ENCODE data around the gene NOX1. TPM values are rescaled to one million over a fixed set of nuclear protein-coding genes. Genes with fewer than 3 reads are reported as not detected.
A peak's percentile ranks its signal among the peaks of the same experiment; 100 is the strongest.
"Not testable (repeated sequence)": the region's sequence is repeated elsewhere in the genome, so short reads cannot be mapped to it uniquely, and the experiment has no call there.

NOX1 gene
- polyA plus RNA-seq, 3 donors, result 0.50 to 0.71 (median 0.65) TPM

- DNase-seq, result peak; percentile 78
These were observed 54.1 kb downstream of the NOX1 start, which contains the start of gene CSTF2 for GRCh38 chrX:100819837-100820666. TSS of gene CSTF2 (plus strand) at chrX:100820391. CDS start at chrX:100820417, 26 bp downstream.

GRCh38 chrX:100819534-100819836, 54.7 kb downstream of the NOX1 start:
- no peak for DNase-seq

DNA sequence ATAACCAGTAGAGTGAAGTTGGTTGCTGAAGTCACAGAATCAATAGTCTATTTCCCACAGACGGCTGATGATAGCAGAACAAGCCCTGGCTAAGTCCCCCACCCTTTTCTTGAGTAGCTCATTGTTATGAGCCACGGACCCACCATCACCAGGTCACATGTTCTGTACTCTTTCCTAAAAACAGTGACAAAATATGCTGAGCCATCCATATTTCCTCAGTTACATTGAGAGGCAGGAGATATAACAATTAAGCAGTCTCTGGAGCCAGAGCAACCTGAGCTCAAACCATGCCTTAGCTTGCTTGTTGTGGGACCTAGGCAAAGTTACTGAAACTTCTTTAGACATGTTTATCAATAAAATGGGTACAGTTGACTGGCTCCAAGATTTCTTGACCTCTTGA, 56.8 kb downstream of the NOX1 start:
- no peak for DNase-seq

DNA sequence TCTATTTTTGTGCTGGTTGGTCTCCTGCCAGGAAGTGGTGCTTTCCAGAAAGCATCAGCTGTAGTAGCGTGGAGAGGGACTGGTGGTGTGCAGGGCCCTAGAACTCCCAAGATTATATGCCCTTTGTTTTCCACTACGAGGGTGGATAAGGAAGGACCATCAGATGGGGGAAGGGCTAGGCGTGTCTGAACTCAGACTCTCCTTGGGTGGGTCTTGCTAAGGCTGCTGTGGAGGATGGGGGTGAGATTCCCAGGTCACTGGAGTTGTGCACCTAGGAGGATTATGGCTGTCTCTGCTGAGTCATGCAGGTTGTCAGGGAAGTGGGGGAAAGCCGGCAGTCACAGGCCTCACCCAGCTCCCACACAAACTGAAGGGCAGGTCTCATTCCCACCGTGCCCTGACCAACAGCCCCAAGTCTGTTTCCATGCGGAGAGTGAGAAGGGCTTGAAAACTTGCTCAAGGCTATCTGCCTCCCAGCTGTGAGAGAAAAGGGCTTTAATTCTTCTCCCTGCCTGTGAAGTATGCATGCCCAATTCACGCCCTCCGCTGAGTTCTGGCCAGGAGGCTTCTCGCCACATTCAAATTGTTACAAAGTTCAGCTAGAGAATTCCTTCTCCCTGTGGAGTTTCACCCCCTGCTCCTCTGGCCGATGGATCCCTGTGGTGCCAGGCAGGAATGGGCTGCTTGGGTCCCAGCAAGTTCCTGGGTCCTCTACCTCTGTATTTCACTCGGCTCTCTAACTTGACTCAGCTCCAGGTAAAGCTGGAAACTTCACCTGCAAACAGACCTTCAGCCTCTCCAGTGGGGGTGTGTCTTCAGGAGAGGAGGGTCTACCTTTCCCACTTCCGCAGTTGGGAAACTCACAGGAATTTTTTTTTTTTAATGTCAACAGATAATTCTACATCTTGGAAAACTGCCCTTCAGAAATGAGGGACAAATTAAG, 61.7 kb downstream of the NOX1 start:
- no peak for DNase-seq

DNA sequence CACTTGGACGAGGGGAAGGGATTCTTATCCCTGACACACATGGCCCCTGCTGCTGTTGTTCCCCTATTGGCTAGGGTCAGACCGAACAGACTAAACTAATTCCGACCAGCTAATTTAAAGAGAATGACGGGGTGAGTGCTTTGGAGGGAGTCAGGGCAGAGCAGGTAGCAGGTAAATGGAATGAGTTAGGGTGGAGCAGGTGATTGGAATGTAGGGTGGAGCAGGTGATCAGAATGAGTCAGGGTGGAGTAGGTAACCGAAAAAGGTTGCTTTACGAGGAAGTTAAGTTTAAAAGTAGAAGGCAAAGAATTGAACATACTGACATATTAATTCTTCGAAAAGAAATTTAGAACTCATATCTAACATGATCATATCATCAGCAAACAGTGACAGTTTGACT, 65.9 kb downstream of the NOX1 start:
- DNase-seq, result not testable (repeated sequence)

- DNase-seq, result no peak
These were observed 69.4 kb downstream of the NOX1 start for GRCh38 chrX:100804780-100805179.

DNA sequence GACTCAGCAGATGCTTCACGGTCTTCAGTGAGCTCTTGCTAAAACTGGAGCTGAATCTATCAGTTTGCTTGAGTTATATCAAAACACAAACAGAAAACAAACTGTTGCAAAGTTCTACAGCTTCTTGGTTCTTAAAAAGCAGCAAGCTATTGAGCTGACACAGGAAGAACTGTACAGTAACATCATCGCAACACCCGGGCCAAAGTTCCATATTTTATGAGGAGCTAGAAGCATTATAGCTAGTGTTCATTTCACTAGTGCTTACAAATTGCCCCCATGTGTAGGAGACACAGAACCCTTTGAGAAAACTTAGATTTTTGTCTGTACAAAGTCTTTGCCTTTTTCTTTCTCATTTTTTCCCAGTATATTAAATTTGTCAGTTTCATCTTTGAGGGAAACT, 71.3 kb downstream of the NOX1 start:
- DNase-seq, result no peak

DNA sequence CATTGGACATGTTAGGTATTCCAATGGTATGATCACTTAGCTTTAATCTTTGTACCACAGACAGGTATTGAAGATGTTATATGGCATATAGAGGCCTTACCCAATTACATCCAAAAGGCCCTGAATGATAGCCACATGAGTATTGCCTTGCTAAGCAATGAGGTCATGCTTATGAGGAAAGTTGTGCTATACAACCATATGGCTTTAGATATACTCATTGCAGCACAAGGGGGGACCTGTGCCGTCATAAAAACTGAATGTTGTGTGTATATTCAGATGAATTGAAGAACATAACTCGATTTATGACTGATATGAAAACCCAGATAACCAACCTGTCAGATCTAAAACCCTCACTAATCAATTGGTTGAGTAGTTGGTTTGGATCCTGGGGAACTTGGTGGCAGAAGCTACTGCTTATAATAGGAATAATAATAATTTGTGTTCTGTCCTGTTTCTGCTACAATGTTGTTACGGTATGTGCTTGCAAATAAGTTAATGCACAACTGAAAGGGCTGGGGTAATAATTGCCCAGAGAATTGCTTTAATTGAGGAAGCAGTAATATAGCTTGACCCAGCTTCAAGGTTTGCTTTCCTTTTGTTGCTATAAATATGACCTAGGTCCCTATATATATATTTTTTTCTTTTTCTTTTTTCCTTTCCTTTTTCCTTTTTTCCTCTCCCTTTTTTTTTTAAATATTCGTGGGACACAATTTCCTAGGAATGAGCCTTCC, 75.5 kb downstream of the NOX1 start:
- DNase-seq, result peak; percentile 4

DNA sequence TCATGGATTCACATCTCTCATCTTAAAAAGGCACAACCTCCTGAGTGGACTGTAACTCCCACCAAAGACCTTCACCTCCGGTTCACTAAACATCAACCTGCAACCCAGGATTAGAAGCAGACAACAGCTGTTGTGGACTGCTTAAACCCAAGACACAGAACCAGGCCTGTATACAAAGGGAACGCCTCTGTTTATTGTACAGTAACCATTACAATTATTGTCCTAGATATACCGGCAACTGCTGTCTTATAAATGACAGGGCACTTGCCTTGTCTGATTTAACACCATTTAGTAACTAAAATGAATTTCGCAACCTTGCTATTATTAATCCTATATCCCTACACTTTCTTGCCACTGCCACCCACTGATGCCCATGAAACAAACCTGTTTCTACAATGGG, 76.8 kb downstream of the NOX1 start:
- DNase-seq, result no peak

DNA sequence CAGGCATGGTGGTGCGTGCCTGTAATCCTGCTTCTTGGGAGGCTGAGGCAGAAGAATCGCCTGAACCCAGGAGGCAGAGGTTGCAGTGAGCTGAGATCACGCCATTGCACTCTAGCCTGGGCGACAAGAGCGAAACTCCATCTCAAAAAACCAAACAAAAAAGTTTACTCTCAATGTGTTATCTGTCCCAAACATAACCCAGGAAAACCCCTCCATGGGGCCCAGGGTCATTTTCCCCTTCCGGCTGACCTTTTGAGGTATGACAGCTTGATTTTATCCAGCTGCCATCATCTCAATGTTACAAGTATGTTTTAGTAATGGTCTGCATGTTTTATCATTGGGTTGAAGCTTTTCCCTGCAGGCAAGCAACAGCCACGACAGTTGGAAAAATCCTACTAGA, 77.8 kb downstream of the NOX1 start:
- not testable (repeated sequence) for DNase-seq

Other genes starting within 250 kb of the NOX1 start
- 100 to 1,000 TPM; 149 to 158 (median 150) TPM for gene TSPAN6, start 237.6 kb downstream of the NOX1 start, polyA plus RNA-seq (ENCODE audit: insufficient read length in 3 of 3)
- gene SRPX2, start 230.2 kb downstream of the NOX1 start, polyA plus RNA-seq (ENCODE audit: insufficient read length in 3 of 3), result 10 to 100 TPM; 11.6 to 14.8 (median 11.8) TPM
- gene SYTL4, start 142.2 kb downstream of the NOX1 start, polyA plus RNA-seq (ENCODE audit: insufficient read length in 3 of 3), result 10 to 100 TPM; 16.3 to 31.6 (median 21.8) TPM
- gene CSTF2, start 54.0 kb downstream of the NOX1 start, polyA plus RNA-seq (ENCODE audit: insufficient read length in 3 of 3), result 10 to 100 TPM; 21.7 to 25.5 (median 23.1) TPM
- under 1 TPM; 0.37 to 0.61 (median 0.38) TPM for gene XKRX, start 54.6 kb upstream of the NOX1 start, polyA plus RNA-seq (ENCODE audit: insufficient read length in 3 of 3)
- under 1 TPM; 0.17 to 0.42 (median 0.33) TPM for gene ARL13A, start 95.3 kb upstream of the NOX1 start, polyA plus RNA-seq (ENCODE audit: insufficient read length in 3 of 3)
- gene TRMT2B, start 177.8 kb upstream of the NOX1 start, polyA plus RNA-seq (ENCODE audit: insufficient read length in 3 of 3), result 10 to 100 TPM; 10.4 to 15.4 (median 12.3) TPM
- gene TMEM35A, start 204.5 kb upstream of the NOX1 start, polyA plus RNA-seq (ENCODE audit: insufficient read length in 3 of 3), result 1 to 10 TPM; 6.5 to 8.1 (median 6.6) TPM
- 1 to 10 TPM; 7.9 to 8.5 (median 8.4) TPM for gene CENPI, start 223.8 kb upstream of the NOX1 start, polyA plus RNA-seq (ENCODE audit: insufficient read length in 3 of 3)

Data from renal pelvis (tissue), 4 donors.